Body of pancreas (tissue), 4 donors: ENCODE results near the gene SIRPA. TPM values are rescaled to one million over a fixed set of nuclear protein-coding genes. Genes with fewer than 3 reads are reported as not detected.

Source experiments
- ATAC-seq: fragments of 150-250 bp; one replicate; pipeline ENCODE4 v1.9.1; 2016
- DNase-seq, 4 donors: peaks; one replicate each; pipeline ENCODE4 v3.0.0-alpha.2; 2019
- H3K27ac ChIP-seq, 4 donors: fragments of 200-600 bp; sonication (generic); 1 replicate in 3 of 4; 2 replicates in 1 of 4; pipeline versions ENCODE4 v1.5.1 to v1.6.1; 2016 to 2019; ENCODE audit warnings: mild to moderate bottlenecking in 1 of 4, mixed read lengths in 1 of 4, moderate library complexity in 1 of 4
- H3K27me3 ChIP-seq, 2 donors: fragments of 200-600 bp; sonication (generic); one replicate each; pipeline ENCODE4 v1.6.0; 2016; ENCODE audit warnings: mild to moderate bottlenecking in 1 of 2
- H3K36me3 ChIP-seq, 2 donors: fragments of 200-600 bp; sonication (generic); replicated peaks in 1 of 2; 2 replicates each; pipeline ENCODE4 v1.5.1; 2016; ENCODE audit warnings: low read depth in 2 of 2; ENCODE audit not compliant: insufficient read depth in 1 of 2
- H3K4me1 ChIP-seq: fragments of 200-600 bp; sonication (generic); one replicate; pipeline ENCODE4 v1.6.0; 2016
- H3K4me3 ChIP-seq, 2 donors: fragments of 200-600 bp; sonication (generic); 1 replicate in 1 of 2; 2 replicates in 1 of 2; pipeline ENCODE4 v1.5.1; 2016 to 2019
- H3K9me3 ChIP-seq, 3 donors: fragments of 200-600 bp; sonication (generic); 1 replicate in 2 of 3; 2 replicates in 1 of 3; pipeline ENCODE4 v1.5.1; 2016
- POLR2A ChIP-seq, 3 donors: fragments of 450-650 bp; IDR thresholded peaks; one replicate each; pipeline ENCODE4 v1.6.1; 2016; ENCODE audit warnings: antibody characterized with exemption in 3 of 3, mild to moderate bottlenecking in 2 of 3
- WGBS, 2 donors: methylation state at CpG; one replicate each; pipeline ENCODE4 v1.1.5; 2017; 5-methylcytosine and 5-hydroxymethylcytosine counted together
- intact Hi-C: fragments of 100-400 bp; cut with DNase I; formaldehyde crosslinking; loops from one replicate; pipeline ENCODE4 v1.15.1; 2023
- total RNA-seq, 2 donors: library from RNA; depleted of rRNA; stranded (reverse); fragments of >200 nt; gene quantifications; one replicate each; pipeline ENCODE4 v1.1.0, GENCODE V29; 2016
- TF ChIP-seq, protein P1 (sequence below), 7 experiments: fragments of 450-650 bp in 4 of 7; fragments of 200-600 bp in 3 of 7; sonication (generic) in 3 of 7; IDR thresholded peaks; one replicate each; pipeline ENCODE4 v1.5.1; 2016 to 2019; ENCODE audit warnings: antibody characterized with exemption in 7 of 7

SIRPA gene
- total RNA-seq, 2 donors from 2014 or later, result 15.0 to 20.1 TPM

DNA sequence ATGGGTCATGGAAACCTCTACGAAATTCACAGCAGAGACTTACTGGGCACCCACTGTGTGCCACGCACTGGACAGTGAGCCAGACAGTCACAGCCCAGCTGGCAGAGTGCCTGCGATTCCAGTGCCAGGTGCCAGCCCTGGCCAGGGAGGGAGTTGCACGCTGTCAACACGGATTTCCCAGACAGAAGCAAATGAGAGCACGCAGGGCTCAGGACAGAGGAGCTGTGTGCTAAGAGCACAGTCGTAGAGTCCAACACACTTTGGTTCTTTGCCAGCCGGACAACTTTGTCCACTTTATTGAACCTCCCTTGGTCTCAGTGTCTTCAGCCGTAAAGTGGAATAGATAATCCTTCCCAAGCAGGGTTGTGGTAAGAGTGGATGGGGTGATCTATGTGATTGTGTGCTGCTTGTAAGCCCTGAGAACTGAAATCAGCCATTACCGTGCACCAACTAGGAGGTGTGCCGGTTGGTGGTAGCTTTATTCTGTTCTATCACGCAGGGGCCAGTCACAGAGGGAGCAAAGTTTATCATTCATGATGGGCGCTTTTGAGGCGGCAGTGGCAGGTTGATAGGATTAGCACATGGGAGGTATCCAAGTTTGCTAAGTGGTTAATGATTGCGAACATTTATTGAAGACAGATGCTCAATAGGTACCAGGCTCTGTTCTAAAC is 40.6 kb downstream of the SIRPA start:
- H3K27me3 ChIP-seq, result no peaks in the 10 kb centered on the region
- peaks cover 22% of the 10 kb centered on the region for H3K4me1 ChIP-seq
- peak; percentile 56 to 77 (median 62) for DNase-seq
- H3K4me3 ChIP-seq, result no peak overlapping the region
- intact Hi-C loops, result no loop called here
- H3K27ac ChIP-seq, result peak overlapping the region; percentile 4 to 64 (median 38)
- no peak for TF ChIP-seq POLR2A (IDR thresholded peaks at IDR 0.05)
- TF ChIP-seq, protein P1, sequence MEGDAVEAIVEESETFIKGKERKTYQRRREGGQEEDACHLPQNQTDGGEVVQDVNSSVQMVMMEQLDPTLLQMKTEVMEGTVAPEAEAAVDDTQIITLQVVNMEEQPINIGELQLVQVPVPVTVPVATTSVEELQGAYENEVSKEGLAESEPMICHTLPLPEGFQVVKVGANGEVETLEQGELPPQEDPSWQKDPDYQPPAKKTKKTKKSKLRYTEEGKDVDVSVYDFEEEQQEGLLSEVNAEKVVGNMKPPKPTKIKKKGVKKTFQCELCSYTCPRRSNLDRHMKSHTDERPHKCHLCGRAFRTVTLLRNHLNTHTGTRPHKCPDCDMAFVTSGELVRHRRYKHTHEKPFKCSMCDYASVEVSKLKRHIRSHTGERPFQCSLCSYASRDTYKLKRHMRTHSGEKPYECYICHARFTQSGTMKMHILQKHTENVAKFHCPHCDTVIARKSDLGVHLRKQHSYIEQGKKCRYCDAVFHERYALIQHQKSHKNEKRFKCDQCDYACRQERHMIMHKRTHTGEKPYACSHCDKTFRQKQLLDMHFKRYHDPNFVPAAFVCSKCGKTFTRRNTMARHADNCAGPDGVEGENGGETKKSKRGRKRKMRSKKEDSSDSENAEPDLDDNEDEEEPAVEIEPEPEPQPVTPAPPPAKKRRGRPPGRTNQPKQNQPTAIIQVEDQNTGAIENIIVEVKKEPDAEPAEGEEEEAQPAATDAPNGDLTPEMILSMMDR (IDR thresholded peaks at IDR 0.05), result no peak
- H3K36me3 ChIP-seq, result no peaks in the 10 kb centered on the region
- no peaks in the 10 kb centered on the region for H3K9me3 ChIP-seq
- WGBS, 2 donors, result 21 to 25% methylated on average over 15 of the region's 15 CpGs
- peak; percentile 64 for ATAC-seq

DNA sequence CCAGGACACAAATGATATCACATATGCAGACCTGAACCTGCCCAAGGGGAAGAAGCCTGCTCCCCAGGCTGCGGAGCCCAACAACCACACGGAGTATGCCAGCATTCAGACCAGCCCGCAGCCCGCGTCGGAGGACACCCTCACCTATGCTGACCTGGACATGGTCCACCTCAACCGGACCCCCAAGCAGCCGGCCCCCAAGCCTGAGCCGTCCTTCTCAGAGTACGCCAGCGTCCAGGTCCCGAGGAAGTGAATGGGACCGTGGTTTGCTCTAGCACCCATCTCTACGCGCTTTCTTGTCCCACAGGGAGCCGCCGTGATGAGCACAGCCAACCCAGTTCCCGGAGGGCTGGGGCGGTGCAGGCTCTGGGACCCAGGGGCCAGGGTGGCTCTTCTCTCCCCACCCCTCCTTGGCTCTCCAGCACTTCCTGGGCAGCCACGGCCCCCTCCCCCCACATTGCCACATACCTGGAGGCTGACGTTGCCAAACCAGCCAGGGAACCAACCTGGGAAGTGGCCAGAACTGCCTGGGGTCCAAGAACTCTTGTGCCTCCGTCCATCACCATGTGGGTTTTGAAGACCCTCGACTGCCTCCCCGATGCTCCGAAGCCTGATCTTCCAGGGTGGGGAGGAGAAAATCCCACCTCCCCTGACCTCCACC is 42.2 kb downstream of the SIRPA start:
- Histone ChIP-seq H3K9me3 (no peaks in the 10 kb centered on the region), H3K4me1 (peaks cover 22% of the 10 kb centered on the region), H3K4me3 (no peak overlapping the region), H3K27ac (no peak overlapping the region), H3K36me3 (no peaks in the 10 kb centered on the region), H3K27me3 (no peaks in the 10 kb centered on the region)
- DNase-seq, result no peak
- WGBS, 2 donors, result 77 to 88% methylated on average over 19 to 23 of the region's 25 CpGs
- no peak for TF ChIP-seq POLR2A (IDR thresholded peaks at IDR 0.05)
- TF ChIP-seq, protein P1 (IDR thresholded peaks at IDR 0.05), result no peak
- intact Hi-C loops, result no loop called here
- ATAC-seq, result no peak

DNA sequence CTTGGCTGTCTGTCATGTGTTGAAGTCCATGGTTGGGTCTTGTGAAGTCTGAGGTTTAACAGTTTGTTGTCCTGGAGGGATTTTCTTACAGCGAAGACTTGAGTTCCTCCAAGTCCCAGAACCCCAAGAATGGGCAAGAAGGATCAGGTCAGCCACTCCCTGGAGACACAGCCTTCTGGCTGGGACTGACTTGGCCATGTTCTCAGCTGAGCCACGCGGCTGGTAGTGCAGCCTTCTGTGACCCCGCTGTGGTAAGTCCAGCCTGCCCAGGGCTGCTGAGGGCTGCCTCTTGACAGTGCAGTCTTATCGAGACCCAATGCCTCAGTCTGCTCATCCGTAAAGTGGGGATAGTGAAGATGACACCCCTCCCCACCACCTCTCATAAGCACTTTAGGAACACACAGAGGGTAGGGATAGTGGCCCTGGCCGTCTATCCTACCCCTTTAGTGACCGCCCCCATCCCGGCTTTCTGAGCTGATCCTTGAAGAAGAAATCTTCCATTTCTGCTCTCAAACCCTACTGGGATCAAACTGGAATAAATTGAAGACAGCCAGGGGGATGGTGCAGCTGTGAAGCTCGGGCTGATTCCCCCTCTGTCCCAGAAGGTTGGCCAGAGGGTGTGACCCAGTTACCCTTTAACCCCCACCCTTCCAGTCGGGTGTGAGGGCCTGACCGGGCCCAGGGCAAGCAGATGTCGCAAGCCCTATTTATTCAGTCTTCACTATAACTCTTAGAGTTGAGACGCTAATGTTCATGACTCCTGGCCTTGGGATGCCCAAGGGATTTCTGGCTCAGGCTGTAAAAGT is 43.5 kb downstream of the SIRPA start:
- DNase-seq (no peak), ATAC-seq (no peak)
- intact Hi-C loops, result no loop called here
- no peak for TF ChIP-seq POLR2A (IDR thresholded peaks at IDR 0.05)
- TF ChIP-seq, protein P1 (IDR thresholded peaks at IDR 0.05), result no peak
- Histone ChIP-seq H3K4me3 (no peak overlapping the region), H3K36me3 (no peaks in the 10 kb centered on the region), H3K27ac (no peak overlapping the region), H3K4me1 (peaks cover 22% of the 10 kb centered on the region), H3K9me3 (no peaks in the 10 kb centered on the region), H3K27me3 (no peaks in the 10 kb centered on the region)
- 77 to 80% methylated on average over 7 to 14 of the region's 14 CpGs for WGBS, 2 donors

DNA sequence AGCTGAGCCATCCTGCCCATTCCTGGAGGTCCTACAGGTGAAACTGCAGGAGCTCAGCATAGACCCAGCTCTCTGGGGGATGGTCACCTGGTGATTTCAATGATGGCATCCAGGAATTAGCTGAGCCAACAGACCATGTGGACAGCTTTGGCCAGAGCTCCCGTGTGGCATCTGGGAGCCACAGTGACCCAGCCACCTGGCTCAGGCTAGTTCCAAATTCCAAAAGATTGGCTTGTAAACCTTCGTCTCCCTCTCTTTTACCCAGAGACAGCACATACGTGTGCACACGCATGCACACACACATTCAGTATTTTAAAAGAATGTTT is 44.0 kb downstream of the SIRPA start:
- WGBS, 2 donors, result 65 to 78% methylated on average over 4 of the region's 4 CpGs
- Histone ChIP-seq H3K27me3 (no peaks in the 10 kb centered on the region), H3K27ac (no peak overlapping the region), H3K36me3 (no peaks in the 10 kb centered on the region), H3K4me3 (no peak overlapping the region), H3K4me1 (peaks cover 22% of the 10 kb centered on the region), H3K9me3 (no peaks in the 10 kb centered on the region)
- TF ChIP-seq POLR2A (IDR thresholded peaks at IDR 0.05), result no peak
- TF ChIP-seq, protein P1 (IDR thresholded peaks at IDR 0.05), result no peak
- intact Hi-C loops, result no loop called here
- ATAC-seq (no peak), DNase-seq (no peak)
